Esophagus squamous epithelium (tissue), 4 donors: Measurements from ENCODE around the gene ANK3.

Experiments
- CTCF ChIP-seq, 6 experiments: fragments of 450-650 bp in 4 of 6; fragments of 200-600 bp in 2 of 6; sonication (generic) in 2 of 6; IDR thresholded peaks; one replicate each; pipeline ENCODE4 v1.5.1; 2016 to 2019; ENCODE audit warnings: antibody characterized with exemption in 6 of 6, mild to moderate bottlenecking in 4 of 6, moderate library complexity in 4 of 6
- POLR2A ChIP-seq, 4 donors: fragments of 450-650 bp; IDR thresholded peaks; one replicate each; pipeline ENCODE4 v1.6.1; 2017; ENCODE audit warnings: antibody characterized with exemption in 4 of 4, mild to moderate bottlenecking in 4 of 4, moderate library complexity in 3 of 4

GRCh38 chr10:60291344-60291930 is 98.2 kb downstream of the ANK3 start:
- no peak for TF ChIP-seq CTCF (IDR thresholded peaks at IDR 0.05)
- no peak for TF ChIP-seq POLR2A (IDR thresholded peaks at IDR 0.05)
